HG02884 (cell line): ENCODE data around the gene BANP.
"Not testable (repeated sequence)": the region's sequence is repeated elsewhere in the genome, so short reads cannot be mapped to it uniquely, and the experiment has no call there.

ENCODE experiments used
- ATAC-seq: cut with Tn5 transposase; IDR thresholded peaks from one replicate; pipeline ENCODE4 v1.9.1; 2021; ENCODE audit warnings: mild to moderate bottlenecking, moderate library complexity; ENCODE audit not compliant: unreplicated experiment

BANP gene

GRCh38 chr16:88076211-88076931, 125.1 kb downstream of the BANP start:
- ATAC-seq = no peak

- not testable (repeated sequence) for ATAC-seq
These were observed 125.7 kb downstream of the BANP start for GRCh38 chr16:88076932-88077320.

GRCh38 chr16:88077328-88078108, 126.3 kb downstream of the BANP start:
- ATAC-seq = no peak

- no peak for ATAC-seq
These were observed 127.0 kb downstream of the BANP start for GRCh38 chr16:88078111-88078775.

- ATAC-seq = no peak
These were observed 132.3 kb downstream of the BANP start for GRCh38 chr16:88083582-88083981.

- ATAC-seq = no peak
These were observed 133.6 kb downstream of the BANP start for GRCh38 chr16:88084881-88085280.

GRCh38 chr16:88086571-88087516, 135.6 kb downstream of the BANP start:
- ATAC-seq = no peak

- ATAC-seq = no peak
These were observed 136.3 kb downstream of the BANP start for GRCh38 chr16:88087517-88087877.

GRCh38 chr16:88088161-88088581, 136.9 kb downstream of the BANP start:
- no peak for ATAC-seq

- ATAC-seq = not testable (repeated sequence)
These were observed 137.4 kb downstream of the BANP start for GRCh38 chr16:88088611-88089010.

GRCh38 chr16:88089071-88089470, 137.8 kb downstream of the BANP start:
- not testable (repeated sequence) for ATAC-seq

GRCh38 chr16:88089632-88090376, 138.6 kb downstream of the BANP start:
- not testable (repeated sequence) for ATAC-seq

- not testable (repeated sequence) for ATAC-seq
These were observed 139.3 kb downstream of the BANP start for GRCh38 chr16:88090377-88091175.

GRCh38 chr16:88091221-88091971, 140.2 kb downstream of the BANP start:
- ATAC-seq = not testable (repeated sequence)

- ATAC-seq = not testable (repeated sequence)
These were observed 140.7 kb downstream of the BANP start for GRCh38 chr16:88091972-88092302.

- ATAC-seq = not testable (repeated sequence)
These were observed 141.7 kb downstream of the BANP start for GRCh38 chr16:88092791-88093555.

- not testable (repeated sequence) for ATAC-seq
These were observed 142.5 kb downstream of the BANP start for GRCh38 chr16:88093556-88094252.
